HG03060 (cell line): Measurements from ENCODE around the gene MPV17L2.
A peak's percentile ranks its signal among the peaks of the same experiment; 100 is the strongest.

ENCODE experiments used
- ATAC-seq: cut with Tn5 transposase; IDR thresholded peaks from one replicate; pipeline ENCODE4 v1.9.1; 2021; ENCODE audit warnings: low read depth, moderate number of reproducible peaks; ENCODE audit not compliant: unreplicated experiment

MPV17L2 gene

GRCh38 chr19:18211683-18212082, 18.7 kb downstream of the MPV17L2 start:
- no peak for ATAC-seq

DNA sequence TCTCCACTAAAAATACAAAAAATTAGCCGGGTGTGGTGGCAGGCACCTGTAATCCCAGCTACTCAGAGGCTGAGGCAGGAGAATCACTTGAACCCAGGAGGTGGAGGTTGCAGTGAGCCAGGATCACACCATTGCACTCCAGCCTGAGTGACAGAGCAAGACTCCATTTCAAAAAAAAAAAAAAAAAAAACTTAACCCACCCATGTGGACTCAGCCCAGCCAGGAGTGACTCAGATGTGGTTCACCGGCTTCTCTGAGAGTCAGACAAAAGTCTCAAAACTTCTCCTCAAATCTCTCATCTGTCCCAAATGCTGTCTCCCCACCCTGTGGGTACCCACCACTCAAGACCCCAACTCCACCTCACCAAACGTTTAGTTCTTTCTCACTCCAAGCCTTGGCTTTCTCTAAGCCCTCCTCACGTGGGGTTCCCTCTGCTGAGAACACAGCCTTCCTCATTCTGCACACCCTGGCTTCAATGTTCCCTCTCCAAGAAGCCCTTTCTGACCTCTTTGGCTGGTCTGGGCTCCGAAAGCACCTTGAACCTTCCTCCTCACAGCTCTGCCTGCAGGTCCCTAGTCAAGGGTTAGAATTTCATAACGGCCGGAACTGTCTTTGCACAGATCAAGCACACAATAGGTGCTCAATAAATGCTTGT, 21.9 kb downstream of the MPV17L2 start:
- no peak for ATAC-seq

DNA sequence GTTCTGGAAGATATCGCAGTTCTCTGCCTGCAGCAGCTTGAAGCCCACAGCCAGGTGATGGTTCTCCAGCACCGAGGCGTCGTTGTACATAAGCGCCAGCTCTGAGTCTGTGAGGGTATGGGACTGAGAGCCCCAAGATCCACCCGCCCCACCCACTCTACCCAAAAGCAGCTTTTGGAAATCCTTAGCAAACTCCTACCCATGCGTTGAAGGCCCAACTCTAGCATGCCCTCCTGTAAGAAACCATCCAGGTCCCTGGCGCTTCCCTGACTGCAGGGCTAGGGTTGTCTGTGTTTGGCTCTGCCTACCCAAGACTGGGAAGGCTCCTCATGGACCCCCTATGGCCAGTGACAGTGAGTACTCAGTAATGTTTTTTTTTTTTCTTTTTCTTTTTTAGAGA, 23.8 kb downstream of the MPV17L2 start:
- no peak for ATAC-seq

GRCh38 chr19:18218159-18218558, 25.1 kb downstream of the MPV17L2 start:
- ATAC-seq = no peak

DNA sequence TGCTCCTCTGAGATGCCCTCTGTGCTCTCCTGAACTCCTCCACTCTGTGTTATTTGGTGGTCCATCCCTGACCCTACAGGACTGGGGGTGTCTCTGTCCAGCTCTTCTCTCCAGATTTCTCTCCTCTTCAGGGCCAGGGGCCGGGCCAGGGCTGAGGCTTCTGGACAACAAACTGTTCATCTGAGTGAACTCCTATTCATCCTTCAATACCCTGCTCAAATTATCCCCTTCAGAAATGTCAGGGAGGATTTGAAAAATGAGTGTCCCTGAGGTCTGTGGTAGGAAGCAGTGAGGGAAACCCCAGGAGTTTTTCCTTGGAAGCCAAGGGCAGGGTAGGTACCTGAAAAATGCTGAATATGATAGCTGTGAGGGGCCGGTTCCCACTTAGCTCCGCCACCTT, 25.6 kb downstream of the MPV17L2 start:
- no peak for ATAC-seq

DNA sequence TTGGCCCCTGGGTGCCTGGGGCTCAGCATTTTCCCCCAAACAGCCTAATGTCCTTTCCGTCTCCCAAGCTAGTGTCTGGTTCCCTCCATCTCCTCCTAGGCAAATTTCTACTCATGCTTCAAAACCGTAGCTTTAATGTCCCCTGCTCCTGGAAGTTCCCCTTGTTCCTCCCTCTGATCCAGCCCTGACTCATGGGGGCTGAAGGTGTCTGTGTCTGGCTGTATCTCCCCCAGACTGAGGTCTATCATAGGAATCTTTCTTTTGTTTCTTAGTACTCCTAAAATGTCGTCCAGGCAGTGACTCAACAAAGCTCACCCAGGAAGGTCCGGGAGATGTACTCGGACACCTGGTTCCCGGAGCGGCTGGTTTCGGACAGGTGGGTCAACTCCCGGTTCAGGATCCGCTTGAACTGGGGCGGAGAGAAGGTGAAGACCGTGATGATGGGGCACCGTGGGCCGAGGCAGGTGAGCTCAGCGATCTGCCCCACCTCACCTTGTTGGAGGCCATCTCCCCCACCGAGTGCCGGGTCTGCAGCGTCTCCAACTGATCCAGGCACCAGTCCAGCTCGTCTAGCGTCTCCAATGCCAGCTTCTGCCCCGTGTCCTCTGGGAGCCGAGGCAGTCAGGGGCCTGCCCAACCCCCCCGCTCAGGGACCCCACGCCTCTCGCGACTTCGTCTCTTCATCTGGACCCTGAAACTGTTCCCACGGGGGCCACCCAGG, 27.1 kb downstream of the MPV17L2 start:
- no peak for ATAC-seq

GRCh38 chr19:18220632-18221275, 27.7 kb downstream of the MPV17L2 start:
- no peak for ATAC-seq

GRCh38 chr19:18221815-18222725, 29.1 kb downstream of the MPV17L2 start:
- ATAC-seq = no peak

DNA sequence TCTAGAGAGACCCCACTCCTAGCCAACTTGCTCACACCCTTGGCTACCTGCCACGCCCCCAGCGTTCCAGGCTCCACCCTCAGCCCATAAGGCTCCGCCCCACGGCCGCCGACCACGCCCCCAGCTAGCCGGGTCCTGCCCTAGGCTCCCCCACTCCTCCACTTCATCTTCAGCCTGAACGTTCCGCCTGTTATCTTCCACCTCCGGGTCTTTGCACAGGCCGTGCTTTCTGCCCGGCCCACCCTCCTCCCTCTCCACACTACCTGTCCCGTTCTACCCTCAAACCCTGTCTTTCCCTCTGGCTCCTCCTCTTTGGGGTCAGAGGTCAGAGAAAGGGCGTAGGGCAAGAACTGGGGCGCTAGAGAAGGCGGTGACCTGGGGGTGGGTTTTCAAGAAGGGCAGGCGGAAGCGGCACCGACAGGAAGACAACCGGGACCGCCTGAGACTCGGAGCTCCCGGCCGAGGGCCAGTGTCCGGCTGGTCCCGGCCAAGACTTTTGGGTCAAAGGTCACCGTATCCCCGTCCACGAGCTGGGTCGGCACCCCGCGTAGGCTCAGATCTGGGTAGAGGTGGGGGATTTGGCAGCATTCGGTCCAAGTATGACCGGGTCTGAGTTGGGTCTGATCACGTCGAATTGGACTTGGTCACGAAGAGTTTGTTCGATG, 31.0 kb downstream of the MPV17L2 start:
- no peak for ATAC-seq

- peak; percentile 73 for ATAC-seq
Measured at GRCh38 chr19:18224525-18225354, 31.7 kb downstream of the MPV17L2 start.

DNA sequence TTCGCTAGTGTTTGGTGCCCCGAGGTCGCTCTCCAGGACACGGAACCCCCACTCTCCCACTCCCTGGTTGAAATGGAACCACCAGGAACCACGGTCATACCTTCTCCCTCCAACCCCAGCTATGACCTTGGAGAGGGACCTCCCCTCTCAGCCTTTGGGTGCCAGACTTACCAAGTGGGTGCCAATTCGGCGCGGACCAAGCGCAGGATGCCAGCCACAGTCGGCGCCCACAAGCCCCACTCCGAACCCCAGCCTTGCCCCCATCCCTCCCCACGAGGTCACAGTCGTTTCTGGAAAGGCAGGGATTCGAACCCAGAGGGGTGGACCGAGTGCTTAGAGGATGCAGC, 32.3 kb downstream of the MPV17L2 start:
- no peak for ATAC-seq

DNA sequence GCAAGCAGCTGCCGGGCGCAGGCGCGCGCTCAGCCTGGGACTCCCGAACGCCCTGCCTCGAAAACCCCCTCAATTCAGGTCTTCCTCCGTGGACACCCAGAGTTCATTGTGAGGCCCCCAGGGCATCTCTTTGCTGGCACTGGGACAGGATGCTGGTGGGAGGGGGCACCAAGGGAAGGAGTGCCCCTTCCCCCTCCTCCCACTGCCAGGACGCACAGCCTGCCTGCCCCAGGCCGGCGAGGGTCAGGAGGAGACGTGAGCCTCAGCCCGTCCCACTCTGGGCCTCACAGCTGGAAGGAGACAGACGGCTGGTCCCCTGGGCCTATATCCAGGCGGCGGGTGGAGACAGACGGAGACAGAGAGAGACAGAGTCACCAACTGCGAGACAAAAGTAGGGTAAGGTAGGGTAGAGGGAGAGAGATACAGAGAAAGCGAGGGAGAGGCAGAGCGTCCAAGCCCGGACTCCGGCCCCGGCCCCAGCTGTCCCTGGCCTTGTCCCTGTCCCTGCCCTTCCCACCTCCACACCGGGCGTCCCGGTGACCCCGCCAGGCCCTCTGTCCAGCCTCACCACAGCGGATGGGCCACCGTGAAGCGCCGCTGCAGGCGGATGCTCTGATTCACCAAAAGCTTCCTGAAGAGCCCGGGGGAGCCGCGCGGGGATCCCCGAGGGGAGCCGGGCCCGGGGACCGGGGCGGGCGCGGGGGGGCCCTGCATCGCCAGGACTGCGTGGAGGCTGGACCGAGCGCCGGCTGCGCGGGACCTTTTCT, 32.9 kb downstream of the MPV17L2 start, which contains the start of gene PDE4C:
Gene PDE4C, minus strand, starts transcription at position 737 of the 767 bp plus-strand sequence. Its CDS starts 23 bp downstream, at position 714.
- no peak for ATAC-seq

- ATAC-seq = no peak
Measured at GRCh38 chr19:18226956-18227780, 34.1 kb downstream of the MPV17L2 start.

DNA sequence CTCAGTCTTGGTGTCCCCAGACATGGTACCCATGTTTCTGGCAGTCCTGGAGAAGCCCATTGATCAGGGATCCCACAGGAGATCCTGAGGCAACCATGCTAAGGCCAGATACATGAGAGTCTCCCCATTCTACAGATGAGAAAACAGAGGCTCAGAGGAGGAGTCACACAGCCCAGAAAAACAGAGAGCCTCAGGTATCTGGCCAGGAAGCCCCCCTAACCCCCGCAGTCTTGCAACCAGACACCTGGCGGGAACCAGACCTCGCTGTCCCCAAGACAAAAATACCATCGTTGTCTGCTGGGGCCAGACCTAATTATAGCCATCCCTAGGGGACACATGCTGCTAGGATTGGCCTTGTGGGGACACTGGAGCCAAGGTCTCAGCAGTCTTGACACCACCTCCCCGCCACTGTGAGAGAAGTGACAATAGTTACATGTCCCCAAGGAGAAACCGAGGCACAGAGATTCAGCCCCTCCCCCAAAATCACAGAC, 34.8 kb downstream of the MPV17L2 start:
- no peak for ATAC-seq

DNA sequence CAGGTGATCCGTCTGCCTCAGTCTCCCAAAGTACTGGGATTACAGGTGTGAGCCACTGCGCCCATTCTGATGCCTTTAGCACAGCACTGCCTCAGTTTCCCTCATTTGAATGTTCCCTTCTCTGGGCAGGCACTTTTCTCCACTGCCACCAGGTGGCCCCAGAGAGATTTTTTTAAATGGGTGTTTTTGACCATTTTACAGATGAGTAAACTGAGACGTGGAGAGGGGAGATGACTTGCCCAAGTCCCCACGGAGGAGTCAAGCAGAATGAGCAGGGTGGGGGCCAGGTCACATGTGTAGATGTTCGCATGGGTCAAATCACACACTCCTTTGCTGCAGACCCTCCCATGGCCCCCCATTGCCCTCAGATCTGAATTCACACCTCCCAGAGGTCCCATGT, 36.5 kb downstream of the MPV17L2 start:
- no peak for ATAC-seq

DNA sequence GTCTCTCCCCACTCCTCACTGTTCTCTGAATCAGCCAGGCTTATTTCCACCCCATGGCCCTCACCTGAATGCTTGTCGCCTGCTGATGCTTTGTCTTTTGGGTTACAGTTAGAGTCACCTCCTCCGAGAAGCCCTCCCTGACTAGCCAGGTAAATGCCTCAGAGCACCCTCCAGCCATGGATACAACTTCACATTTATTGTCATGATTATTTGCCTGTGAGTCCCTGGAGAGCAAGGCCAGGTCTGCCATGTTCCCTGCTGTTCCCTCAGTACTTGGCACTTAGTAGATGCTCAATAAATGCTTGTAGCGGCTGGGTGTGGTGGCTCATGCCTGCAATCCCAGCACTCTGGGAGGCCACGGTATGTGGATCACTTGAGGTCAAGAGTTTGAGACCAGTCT, 36.9 kb downstream of the MPV17L2 start:
- no peak for ATAC-seq

- ATAC-seq = no peak
Measured at GRCh38 chr19:18230941-18231734, 38.1 kb downstream of the MPV17L2 start.
